GM19328 (cell line): ENCODE data around the gene TRMU.

Experiments used
- ATAC-seq: cut with Tn5 transposase; IDR thresholded peaks from one replicate; pipeline ENCODE4 v1.9.1; 2021; ENCODE audit warnings: mild to moderate bottlenecking, moderate library complexity; ENCODE audit not compliant: unreplicated experiment

TRMU gene, protein sequence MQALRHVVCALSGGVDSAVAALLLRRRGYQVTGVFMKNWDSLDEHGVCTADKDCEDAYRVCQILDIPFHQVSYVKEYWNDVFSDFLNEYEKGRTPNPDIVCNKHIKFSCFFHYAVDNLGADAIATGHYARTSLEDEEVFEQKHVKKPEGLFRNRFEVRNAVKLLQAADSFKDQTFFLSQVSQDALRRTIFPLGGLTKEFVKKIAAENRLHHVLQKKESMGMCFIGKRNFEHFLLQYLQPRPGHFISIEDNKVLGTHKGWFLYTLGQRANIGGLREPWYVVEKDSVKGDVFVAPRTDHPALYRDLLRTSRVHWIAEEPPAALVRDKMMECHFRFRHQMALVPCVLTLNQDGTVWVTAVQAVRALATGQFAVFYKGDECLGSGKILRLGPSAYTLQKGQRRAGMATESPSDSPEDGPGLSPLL

DNA sequence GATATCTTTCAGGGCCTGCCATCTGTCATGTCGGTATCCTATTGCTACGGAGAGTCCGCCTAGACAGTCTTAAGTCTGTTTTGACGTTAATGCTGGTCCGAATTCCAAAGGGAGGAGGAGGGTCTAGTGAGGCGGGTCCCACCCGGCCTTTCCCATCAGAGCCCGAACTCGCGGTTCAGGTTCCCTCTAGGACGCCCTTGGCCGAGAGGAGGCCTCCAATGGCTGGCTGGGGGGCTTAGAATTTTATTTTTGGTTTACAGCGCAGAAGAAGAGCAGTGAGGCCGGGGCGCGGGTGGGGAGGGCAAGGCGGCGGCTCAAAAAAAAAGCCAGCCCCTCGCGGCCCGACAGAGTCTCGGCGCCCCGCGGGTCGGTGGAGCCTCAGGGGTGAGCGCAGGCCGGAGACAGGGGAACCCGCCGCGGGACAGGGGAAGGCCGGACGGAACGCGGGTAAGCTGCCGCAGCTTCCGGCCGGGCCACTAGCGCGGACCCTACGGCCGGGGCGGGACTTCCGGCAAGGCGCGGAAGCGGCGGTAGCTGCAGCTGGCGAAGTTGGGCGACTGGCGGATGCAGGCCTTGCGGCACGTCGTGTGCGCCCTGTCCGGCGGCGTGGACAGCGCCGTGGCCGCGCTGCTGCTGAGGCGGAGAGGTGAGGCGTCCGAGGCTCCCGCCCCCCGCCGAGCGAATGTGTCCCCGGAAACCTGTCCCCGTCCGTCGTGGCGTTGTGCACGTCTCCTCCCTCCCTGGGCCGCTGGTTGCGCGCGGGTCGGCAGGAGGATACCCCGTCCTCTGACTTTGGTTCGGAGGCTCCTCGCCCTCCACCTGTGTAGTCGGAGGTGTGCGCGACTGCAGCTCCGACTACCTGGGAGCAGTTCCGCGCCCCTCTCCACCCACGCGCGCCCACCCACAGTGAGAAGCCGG is at the start of gene TRMU:
TSS of gene TRMU (plus strand) at position 514 of the 918 bp plus-strand sequence. CDS start at position 565, 51 bp downstream.
- peak; percentile 66 for ATAC-seq

DNA sequence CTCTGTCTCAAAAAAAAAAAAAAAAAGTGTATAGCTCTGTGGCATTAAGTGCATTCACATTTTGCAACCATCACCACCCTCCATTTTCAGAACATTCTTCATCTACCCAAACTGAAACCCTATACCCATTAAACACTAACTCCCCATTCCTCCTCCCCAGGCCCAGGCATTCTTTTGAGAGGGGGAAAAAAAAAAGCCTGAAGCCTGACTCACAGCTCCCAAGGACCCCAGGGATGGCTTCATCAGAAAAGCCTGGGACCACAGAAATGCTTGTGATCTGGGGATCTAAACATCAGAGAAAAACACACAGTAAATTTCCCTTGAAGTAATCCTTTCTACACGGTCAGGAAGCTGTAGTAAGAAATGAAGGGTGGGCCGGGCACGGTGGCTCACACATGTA is 49.5 kb upstream of the TRMU start:
- no peak for ATAC-seq

- ATAC-seq: no peak
These were observed 48.3 kb upstream of the TRMU start for GRCh38 chr22:46286941-46287872.

- ATAC-seq: no peak
These were observed 47.4 kb upstream of the TRMU start for GRCh38 chr22:46287873-46288751.

DNA sequence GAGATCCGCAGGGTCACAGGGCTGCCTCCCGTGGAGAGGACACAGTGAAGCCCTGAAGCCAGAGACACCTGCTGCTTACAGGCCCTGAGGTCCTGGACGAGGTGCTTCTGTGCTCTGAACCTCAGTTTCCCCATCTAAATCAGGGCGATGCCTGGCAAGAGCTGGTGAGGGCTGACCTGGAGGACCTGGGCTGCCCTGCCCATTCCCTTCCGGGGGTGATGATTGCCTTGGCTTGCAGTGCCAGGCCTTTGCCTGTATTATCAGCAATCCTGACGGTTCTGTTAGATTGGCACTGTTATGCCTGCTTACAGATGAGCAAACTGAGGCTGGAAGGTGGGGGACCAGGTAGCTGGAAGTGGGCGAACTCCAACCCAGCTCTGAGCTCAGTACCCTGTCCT is 46.7 kb upstream of the TRMU start:
- ATAC-seq: no peak

DNA sequence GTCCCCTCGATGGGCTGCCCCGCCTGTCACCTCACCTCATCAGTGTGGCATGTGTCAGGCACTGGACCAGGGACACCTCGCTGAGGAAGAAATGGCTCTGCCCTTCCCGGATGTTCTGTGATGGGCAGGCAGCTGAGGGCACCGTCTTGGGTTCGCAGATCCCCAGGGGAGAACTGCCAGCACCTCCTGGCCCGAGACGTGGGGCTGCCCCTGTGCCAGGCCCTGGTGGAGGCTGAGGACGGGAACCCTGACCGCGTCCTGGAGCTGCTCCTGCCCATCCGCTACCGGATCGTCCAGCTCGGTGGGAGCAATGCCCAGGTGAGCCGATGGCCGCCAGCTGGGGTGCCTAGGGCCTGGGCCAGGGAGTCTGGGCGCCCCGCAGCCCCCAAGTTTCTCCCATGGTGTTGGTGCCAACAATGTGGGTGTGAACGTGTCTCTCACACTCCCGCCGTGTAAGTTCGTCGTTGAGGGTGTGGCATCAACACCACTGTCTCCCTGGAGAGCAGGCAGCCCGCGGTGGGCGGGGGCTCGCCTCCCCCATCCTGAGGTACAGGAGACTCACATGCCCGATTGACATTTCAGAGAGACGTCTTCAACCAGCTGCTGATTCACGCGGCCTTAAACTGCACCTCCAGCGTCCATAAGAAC is 46.1 kb upstream of the TRMU start:
- ATAC-seq: no peak

DNA sequence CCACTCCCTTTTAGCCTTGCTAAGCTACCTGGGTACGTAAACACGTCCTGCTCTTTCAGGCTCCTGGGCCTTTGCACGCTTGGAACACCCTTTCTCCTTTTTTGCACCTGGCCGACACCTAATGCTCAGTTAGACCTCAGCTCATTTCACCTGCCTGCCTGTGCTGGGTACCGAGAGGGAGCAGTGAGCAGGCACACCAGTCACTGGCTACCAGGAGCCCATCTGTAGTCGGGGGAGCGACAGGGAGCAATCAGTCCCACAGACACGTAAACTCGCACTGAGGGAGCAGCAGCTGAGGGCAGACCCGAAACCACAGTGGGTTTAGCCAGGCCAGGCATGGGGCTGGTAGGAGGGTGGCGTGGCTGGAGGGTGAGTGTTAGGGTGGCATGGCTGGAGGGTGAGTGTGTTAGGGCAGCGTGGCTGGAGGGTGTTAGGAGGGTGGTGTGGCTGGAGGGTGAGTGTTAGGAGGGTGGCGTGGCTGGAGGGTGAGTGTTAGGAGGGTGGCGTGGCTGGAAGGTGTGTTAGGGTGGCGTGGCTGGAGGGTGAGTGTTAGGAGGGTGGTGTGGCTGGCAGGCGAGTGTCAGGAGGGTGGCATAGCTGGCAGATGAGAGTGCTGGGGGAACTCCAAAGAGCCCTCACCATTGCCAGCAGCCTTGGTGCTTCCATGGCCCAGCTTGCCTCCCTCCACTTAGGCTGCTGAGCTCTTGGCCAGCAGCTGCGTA is 45.2 kb upstream of the TRMU start:
- no peak for ATAC-seq

GRCh38 chr22:46290843-46291785 is 44.4 kb upstream of the TRMU start:
- ATAC-seq: no peak

GRCh38 chr22:46292173-46292572 is 43.3 kb upstream of the TRMU start:
- no peak for ATAC-seq

- no peak for ATAC-seq
These were observed 42.8 kb upstream of the TRMU start for GRCh38 chr22:46292732-46293131.

DNA sequence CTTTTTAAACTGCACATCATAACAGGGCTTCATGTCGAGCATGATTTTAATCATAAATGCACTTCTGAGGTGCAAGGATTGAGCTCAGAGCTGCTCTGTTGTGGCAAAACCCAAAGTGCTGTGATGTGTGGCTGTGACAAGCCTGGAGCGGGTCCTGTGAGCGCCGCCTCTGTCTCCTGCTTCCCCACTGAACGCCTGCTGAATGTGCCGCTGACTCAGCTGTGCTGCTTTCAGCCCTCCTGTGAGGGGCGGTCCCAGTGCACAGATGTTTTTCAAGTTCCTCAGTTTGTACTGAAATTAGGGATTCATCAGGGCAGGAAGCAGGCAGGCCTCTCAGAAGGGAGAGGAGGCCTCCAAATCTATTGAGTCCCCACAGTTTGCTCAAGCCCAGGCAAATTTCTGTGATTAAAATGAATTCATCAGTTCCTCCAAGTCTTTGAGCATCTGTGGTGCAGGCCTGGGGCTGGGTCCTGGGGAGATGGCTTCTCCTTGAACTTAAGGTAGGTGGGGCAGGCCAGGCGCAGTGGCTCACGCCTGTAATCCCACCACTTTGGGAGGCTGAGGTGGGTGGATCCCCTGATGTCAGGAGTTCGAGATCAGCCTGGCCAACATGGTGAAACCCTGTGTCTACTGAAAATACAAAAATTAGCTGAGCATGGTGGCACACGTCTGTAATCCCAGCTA is 41.8 kb upstream of the TRMU start:
- ATAC-seq: no peak

- no peak for ATAC-seq
These were observed 40.7 kb upstream of the TRMU start for GRCh38 chr22:46294784-46295183.

GRCh38 chr22:46295277-46295971 is 40.1 kb upstream of the TRMU start:
- no peak for ATAC-seq

- peak; percentile 90 for ATAC-seq
These were observed 39.0 kb upstream of the TRMU start, which contains the start of gene GTSE1 for GRCh38 chr22:46296257-46297150. Gene GTSE1, plus strand, starts transcription at chr22:46296870. Its CDS starts 531 bp downstream, at chr22:46297401.

DNA sequence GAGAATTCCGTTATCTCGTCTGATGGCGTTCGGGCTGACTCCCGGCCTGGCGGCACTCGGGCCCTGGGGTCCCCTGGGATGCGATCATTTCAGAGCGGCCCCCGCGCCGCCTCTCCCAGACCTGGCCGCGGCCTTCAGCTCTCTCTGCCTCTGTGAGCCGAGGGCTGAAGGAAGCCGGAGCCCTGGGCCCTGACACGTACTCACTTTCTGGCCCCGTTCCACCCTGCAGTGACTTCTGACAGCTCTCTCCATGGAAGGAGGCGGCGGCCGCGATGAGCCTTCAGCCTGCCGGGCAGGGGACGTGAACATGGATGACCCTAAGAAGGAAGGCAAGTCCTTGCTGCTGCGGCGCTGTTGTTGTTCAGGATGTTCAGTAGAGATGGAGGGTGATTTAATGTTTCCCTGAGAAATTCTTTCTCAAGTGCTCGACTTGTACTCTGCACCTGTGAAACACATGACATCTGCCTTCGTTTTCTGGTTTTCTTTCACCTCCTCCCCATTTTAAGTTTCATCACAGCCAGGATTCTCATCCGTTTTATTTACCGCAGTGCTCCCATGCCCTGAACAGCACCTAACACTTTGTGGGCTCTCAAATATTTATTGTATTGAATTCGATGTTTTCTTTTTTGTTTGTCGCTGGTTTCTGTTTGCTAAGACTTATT is 38.2 kb upstream of the TRMU start:
- no peak for ATAC-seq
